NCI-H1436 (cell line): Measurements from ENCODE around the gene FOXP3.

Source experiments
- DNase-seq: peaks from one replicate; lab custom pipeline; 2025; lab: John Stamatoyannopoulos, UW

FOXP3 gene

GRCh38 chrX:49250066-49250465, 14.4 kb downstream of the FOXP3 start:
- no peak for DNase-seq

GRCh38 chrX:49249616-49250015, 14.9 kb downstream of the FOXP3 start:
- no peak for DNase-seq

GRCh38 chrX:49249071-49249470, 15.4 kb downstream of the FOXP3 start:
- DNase-seq: no peak

- DNase-seq: no peak
Observed at GRCh38 chrX:49247916-49248811, 16.3 kb downstream of the FOXP3 start.

- no peak for DNase-seq
Observed at GRCh38 chrX:49247346-49247745, 17.2 kb downstream of the FOXP3 start.

- DNase-seq: no peak
Observed at GRCh38 chrX:49246541-49246940, 18.0 kb downstream of the FOXP3 start.

- DNase-seq: no peak
Observed at GRCh38 chrX:49244207-49244606, 20.3 kb downstream of the FOXP3 start.

GRCh38 chrX:49243166-49243565, 21.3 kb downstream of the FOXP3 start:
- no peak for DNase-seq

GRCh38 chrX:49242545-49243066, 21.9 kb downstream of the FOXP3 start:
- no peak for DNase-seq

- DNase-seq: no peak
Observed at GRCh38 chrX:49238735-49239134, 25.8 kb downstream of the FOXP3 start.

- DNase-seq: no peak
Observed at GRCh38 chrX:49237060-49237459, 27.4 kb downstream of the FOXP3 start.

- DNase-seq: no peak
Observed at GRCh38 chrX:49233887-49234555, 30.5 kb downstream of the FOXP3 start.

GRCh38 chrX:49233176-49233575, 31.3 kb downstream of the FOXP3 start, which contains the start of gene CACNA1F:
CACNA1F (minus strand) TSS chrX:49233340; CDS start chrX:49233309, 31 bp downstream.
- DNase-seq: no peak

GRCh38 chrX:49232525-49232924, 32.0 kb downstream of the FOXP3 start:
- DNase-seq: no peak

GRCh38 chrX:49231333-49232000, 33.0 kb downstream of the FOXP3 start:
- DNase-seq: no peak

GRCh38 chrX:49230500-49231232, 33.8 kb downstream of the FOXP3 start:
- DNase-seq: peak; percentile 43

GRCh38 chrX:49228185-49228584, 36.3 kb downstream of the FOXP3 start:
- DNase-seq: no peak

GRCh38 chrX:49227726-49228125, 36.8 kb downstream of the FOXP3 start:
- DNase-seq: no peak

GRCh38 chrX:49226946-49227345, 37.6 kb downstream of the FOXP3 start:
- no peak for DNase-seq

- no peak for DNase-seq
Observed at GRCh38 chrX:49225858-49226257, 38.7 kb downstream of the FOXP3 start.

GRCh38 chrX:49221868-49222267, 42.6 kb downstream of the FOXP3 start:
- no peak for DNase-seq

GRCh38 chrX:49220100-49220499, 44.4 kb downstream of the FOXP3 start:
- DNase-seq: no peak
